HG02938 (cell line): ENCODE results near the gene SH3GLB2.
"Not testable (repeated sequence)": the region's sequence is repeated elsewhere in the genome, so short reads cannot be mapped to it uniquely, and the experiment has no call there.

Experiments used
- ATAC-seq: cut with Tn5 transposase; IDR thresholded peaks from one replicate; pipeline ENCODE4 v1.9.1; 2021; ENCODE audit warnings: mild to moderate bottlenecking, moderate library complexity; ENCODE audit not compliant: unreplicated experiment

SH3GLB2 gene

DNA sequence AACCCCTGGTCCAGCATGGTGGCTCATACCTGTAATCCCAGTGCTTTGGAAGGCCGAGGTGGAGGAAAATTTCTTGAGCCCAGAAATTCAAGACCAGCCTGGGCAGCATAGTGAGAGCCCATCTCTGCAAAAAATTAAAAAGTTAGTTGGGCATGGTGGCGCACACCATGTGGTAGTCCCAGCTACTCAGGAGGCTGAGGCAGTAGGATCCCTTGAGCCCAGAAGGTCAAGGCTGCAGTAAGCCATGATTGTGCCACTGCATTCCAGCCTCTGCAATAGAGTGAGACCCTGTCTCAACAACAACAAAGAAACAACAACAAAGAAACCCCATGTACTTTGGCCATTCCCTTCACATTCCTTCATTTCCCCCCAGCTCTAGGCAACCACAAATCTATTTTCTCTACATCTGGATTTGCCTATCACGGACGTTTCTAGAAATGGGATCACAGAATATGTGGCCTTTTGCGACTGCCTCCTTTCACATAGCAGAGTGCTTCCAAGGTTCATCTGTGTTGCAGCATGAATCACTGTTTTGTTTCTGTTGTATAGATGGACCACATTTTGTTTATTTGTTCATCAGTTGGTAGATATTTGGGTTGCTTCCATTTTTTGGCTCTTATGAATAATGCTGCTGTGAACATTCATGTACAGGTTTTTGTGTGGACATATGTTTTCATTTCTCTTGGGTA, 26.2 kb upstream of the SH3GLB2 start:
- ATAC-seq, result no peak

DNA sequence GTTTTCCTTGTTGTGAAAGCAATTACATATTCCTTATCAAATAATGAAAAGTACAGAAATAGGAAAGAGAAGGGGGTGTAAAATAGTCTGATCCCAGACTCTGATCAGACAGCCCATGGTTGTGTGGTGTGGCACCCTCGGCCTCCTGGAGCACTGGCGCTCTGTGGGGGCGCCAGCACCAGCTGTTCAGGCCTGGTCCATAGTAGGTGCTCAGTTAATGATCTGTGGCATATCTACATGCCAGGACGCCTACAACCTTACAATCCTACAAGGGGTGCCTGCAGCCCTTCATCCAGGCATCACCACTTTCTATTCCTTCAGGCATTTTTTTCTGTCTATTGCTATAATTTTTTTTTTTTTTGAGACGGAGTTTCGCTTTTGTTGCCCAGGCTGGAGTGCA, 24.9 kb upstream of the SH3GLB2 start:
- no peak for ATAC-seq

DNA sequence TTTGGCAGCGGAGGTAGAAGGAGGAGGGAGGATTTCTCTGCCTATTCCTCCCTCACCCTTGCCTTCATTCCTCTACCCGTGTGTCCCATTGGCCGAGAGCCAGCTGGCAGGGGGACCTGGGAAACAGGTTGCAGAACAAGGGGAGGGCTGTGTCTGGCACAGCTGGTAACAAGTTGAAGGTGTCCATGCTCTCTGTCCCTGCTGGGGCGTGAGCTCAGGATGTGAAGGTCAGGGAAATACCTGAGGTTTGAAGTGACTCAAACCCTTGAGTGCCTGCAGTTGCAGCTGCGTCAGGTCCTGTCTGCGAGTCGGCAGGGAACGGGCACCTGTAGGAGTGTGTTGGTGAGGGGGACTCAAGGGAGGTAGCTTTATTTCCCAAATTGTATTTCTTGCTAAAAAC, 24.5 kb upstream of the SH3GLB2 start:
- no peak for ATAC-seq

- ATAC-seq, result no peak
These were observed 13.9 kb upstream of the SH3GLB2 start for GRCh38 chr9:129042016-129042415.

- ATAC-seq, result no peak
These were observed 12.0 kb upstream of the SH3GLB2 start for GRCh38 chr9:129040113-129040643.

- no peak for ATAC-seq
These were observed 10.2 kb upstream of the SH3GLB2 start for GRCh38 chr9:129038109-129038852.

GRCh38 chr9:129037767-129038098, 9.6 kb upstream of the SH3GLB2 start:
- no peak for ATAC-seq

DNA sequence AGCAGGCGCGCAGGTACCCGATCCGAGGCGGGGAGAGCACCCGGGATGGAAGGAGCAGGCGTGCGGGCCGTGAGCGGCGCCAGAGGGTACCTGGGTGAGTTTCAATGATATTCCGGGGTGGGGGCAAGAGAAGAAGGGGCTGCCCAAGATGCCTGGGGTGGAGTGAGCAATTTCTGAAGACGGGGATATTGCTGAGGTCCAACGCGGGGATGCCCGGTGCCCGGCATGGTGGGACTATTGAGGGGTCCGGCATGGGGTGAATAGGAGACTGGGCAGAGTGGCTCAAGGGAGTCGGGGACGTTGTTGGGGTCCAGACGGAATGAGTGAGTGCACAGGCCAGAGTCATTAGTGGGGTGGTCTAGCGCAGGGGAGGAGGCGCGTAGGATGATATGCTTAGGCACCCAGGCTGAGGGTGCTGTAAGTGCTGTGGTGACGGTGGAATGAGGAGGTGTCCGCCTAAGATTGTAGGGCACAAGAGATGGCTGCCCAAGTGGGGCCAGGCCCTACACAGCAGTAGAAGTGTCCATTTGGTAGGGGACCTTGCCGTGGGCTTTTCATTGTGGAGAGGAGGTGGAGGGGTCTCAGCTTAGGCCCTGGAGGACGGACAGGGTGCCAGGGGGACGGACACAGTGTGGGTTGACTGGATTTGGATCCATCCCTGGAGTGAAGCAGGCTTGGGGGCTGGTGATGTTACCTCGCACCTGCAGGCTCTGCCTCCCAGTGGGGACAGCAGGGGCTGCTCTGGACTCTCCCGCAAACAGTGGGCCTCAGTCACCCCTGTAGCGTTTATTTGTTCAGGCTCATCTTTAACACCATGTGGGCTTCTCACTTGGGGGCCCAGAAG, 9.0 kb upstream of the SH3GLB2 start:
- ATAC-seq, result no peak

DNA sequence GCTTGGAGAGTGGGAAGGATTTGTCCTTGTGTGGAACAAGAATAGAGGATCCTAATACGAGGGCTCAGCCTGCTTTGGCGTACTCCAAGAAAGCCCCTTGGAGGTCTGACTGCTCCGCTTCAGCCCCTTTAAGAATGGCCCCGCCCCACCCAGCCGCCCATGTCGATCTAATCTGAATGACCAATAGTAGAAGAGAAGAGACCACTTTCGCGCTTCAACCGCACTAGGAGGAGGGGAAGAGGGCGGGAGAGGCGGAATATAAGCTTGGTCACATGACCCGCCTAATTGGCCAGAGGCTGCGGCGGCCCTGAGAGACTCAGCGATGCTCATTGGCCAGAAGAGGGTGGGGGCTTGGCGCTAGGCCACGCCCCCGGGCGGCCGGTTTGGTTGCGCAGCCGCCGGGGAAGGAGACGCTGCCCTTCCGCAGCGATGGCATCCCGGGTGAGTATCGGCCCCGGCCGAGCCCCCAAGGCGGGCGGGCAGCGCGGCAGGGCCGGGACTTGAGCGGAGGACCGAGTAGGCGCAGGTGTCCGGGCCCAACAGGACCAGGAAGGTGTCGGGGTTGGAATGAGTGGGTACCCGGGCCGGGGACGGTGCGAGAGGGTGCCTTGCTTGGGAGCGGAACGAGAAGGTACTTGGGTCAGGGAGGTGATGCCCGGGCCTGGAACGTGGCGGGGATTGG, 8.3 kb upstream of the SH3GLB2 start, which contains the start of gene MIGA2:
Gene MIGA2 (plus strand): TSS at position 386 of the 682 bp plus-strand sequence. CDS start 3,969 bp downstream, outside the sequence.
- ATAC-seq, result peak; percentile 97

DNA sequence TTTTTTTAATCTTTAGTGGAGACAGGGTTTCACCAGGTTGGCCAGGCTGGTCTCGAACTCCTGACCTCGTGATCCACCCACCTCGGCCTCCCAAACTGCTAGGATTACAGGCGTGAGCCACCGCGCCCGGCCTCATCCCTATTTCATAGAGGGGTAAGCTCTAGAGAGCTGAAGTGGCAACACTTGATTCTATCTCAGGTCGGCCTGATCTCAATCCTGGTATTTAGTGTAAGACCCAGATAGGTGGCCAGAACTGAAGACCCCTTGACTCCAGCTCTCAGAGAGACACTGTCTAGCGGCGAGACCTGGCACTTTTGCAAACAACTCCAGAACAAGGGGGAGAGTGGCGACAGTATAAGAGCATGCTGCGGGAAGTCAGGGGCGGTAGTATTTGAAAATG, 7.7 kb upstream of the SH3GLB2 start:
- not testable (repeated sequence) for ATAC-seq

DNA sequence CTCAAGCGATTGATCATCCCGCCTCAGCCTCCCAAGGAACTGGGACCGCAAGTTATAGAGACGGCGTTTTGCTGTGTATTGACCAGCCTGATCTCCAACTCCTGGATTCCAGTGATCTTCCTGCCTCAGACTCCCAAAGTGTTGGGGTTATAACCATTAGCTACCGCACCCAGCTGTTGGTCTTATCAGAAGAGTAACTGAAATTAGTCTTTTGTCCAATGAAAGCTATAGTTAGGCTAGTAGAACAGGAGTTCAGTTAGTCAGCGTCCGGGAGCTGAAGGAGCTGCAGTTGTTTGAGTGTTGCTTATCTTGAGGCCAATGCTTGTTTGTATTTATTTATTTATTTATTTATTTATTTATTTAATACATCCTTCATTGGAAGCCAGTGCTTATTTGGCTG, 5.1 kb upstream of the SH3GLB2 start:
- no peak for ATAC-seq

DNA sequence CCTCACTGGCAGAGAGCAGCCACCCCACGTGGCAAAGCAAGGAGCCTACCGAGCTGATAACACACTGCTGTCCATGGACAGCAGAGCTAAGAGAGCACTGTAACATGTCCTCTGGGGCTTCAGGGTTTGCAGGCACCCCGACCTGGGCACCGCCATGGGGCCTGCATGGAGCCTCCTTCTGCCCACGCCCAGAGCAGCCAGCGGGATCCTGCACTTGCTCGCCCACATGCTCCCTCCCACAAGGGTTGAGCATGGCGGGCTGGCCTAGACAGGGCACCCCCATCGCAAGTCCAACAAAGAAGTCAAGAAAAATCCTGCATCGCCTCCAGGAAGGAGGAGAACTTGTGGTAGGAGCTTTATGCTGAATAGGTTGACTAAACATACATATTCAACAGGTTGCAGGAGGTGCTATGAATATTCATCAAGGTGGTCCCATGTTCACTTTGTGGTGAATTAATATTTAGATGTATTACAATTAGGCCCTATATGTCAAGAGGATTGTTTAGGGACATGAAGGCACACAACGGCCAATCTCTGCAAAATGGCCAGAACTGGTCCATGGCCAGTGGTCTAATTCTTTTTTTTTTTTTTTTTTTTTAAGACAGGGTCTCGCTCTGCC, 4.5 kb upstream of the SH3GLB2 start:
- ATAC-seq, result no peak

- ATAC-seq, result no peak
These were observed 3.4 kb upstream of the SH3GLB2 start for GRCh38 chr9:129031514-129031913.

GRCh38 chr9:129030191-129030590, 2.1 kb upstream of the SH3GLB2 start:
- ATAC-seq, result no peak

GRCh38 chr9:129027685-129028191, 393 bp downstream of the SH3GLB2 start:
- peak; percentile 45 for ATAC-seq

DNA sequence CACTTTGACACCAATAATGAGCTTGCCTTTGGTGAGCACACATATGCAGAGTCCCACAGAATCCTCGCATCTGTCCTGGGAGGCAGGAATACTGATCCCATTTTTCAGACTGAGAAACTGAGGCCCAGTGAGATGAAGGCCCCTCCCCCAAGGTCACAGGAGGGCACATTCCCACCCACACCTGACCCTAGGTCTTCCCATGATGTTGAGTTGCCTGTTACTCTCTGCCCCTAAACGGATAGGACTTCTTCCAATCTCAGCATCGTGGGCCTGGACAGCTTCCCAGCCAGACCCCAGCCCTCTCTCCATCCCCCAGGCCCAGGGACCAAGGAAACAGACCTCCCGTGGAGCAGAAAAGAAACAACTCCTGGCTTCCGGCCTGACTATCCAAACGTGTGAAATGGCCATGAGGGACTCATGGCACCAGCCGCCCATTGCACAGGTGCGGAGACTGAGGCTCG, 877 bp downstream of the SH3GLB2 start:
- no peak for ATAC-seq

GRCh38 chr9:129026442-129027223, 1.5 kb downstream of the SH3GLB2 start:
- ATAC-seq, result no peak

GRCh38 chr9:129023908-129024233, 4.3 kb downstream of the SH3GLB2 start:
- no peak for ATAC-seq
